NCI-H748 (cell line): ENCODE measurements around the gene CYP4F8.
"Not testable (repeated sequence)": the region's sequence is repeated elsewhere in the genome, so short reads cannot be mapped to it uniquely, and the experiment has no call there.

Experiments
- DNase-seq: peaks from one replicate; lab custom pipeline; 2025; ENCODE audit not compliant: unreplicated experiment; lab: John Stamatoyannopoulos, UW

The CYP4F8 gene

GRCh38 chr19:15614507-15615379, at the start of gene CYP4F8:
CYP4F8 (plus strand) TSS chr19:15615218; CDS start chr19:15615617, 399 bp downstream.
- DNase-seq = no peak

- no peak for DNase-seq
Measured at GRCh38 chr19:15570420-15570819, 44.6 kb upstream of the CYP4F8 start.

GRCh38 chr19:15575406-15575805, 39.6 kb upstream of the CYP4F8 start:
- no peak for DNase-seq

- no peak for DNase-seq
Measured at GRCh38 chr19:15576526-15577156, 38.4 kb upstream of the CYP4F8 start.

GRCh38 chr19:15577184-15577771, 37.7 kb upstream of the CYP4F8 start:
- no peak for DNase-seq

GRCh38 chr19:15583346-15583745, 31.7 kb upstream of the CYP4F8 start:
- no peak for DNase-seq

- no peak for DNase-seq
Measured at GRCh38 chr19:15584095-15584494, 30.9 kb upstream of the CYP4F8 start.

GRCh38 chr19:15584541-15585115, 30.4 kb upstream of the CYP4F8 start:
- DNase-seq = peak; percentile 51

- DNase-seq = no peak
Measured at GRCh38 chr19:15587663-15588062, 27.4 kb upstream of the CYP4F8 start.

GRCh38 chr19:15588265-15588664, 26.8 kb upstream of the CYP4F8 start:
- DNase-seq = no peak

GRCh38 chr19:15589760-15590451, 25.1 kb upstream of the CYP4F8 start:
- DNase-seq = no peak

- DNase-seq = no peak
Measured at GRCh38 chr19:15591796-15592195, 23.2 kb upstream of the CYP4F8 start.

GRCh38 chr19:15592506-15592905, 22.5 kb upstream of the CYP4F8 start:
- not testable (repeated sequence) for DNase-seq

GRCh38 chr19:15593766-15594165, 21.3 kb upstream of the CYP4F8 start:
- not testable (repeated sequence) for DNase-seq

GRCh38 chr19:15595069-15595468, 19.9 kb upstream of the CYP4F8 start:
- DNase-seq = no peak

GRCh38 chr19:15607978-15608925, 6.8 kb upstream of the CYP4F8 start:
- not testable (repeated sequence) for DNase-seq

- DNase-seq = no peak
Measured at GRCh38 chr19:15609261-15609660, 5.8 kb upstream of the CYP4F8 start.

GRCh38 chr19:15612342-15612741, 2.7 kb upstream of the CYP4F8 start:
- no peak for DNase-seq

- no peak for DNase-seq
Measured at GRCh38 chr19:15613338-15613737, 1.7 kb upstream of the CYP4F8 start.

- no peak for DNase-seq
Measured at GRCh38 chr19:15615526-15615925, 508 bp downstream of the CYP4F8 start.
